ENCODE measurements around the gene PLCB4. TPM values are rescaled to one million over a fixed set of nuclear protein-coding genes. Genes with fewer than 3 reads are reported as not detected.

Gene PLCB4
- total and polyA plus RNA-seq, 2 experiments from 2014 or later = 6.5 to 16.1 TPM

DNA sequence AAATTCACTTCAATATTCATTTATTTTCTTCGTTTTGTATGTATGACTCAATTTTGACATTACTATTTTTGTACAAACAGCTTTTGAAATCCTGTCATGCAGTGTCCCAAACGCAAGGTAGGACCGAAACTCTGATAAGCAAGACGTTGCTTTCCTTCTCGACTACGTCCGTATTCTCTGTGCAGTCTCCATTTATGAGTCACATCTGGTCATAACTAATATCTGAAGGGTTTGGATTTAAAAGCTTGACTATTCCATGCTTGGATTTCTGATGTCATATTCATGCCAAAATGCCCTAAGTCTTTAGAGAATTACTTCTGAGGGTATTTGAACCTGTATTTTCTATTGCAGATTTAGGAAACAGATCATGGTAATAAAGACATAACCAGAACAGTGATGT is 407.8 kb downstream of the PLCB4 start (continued):
- no peak for TF ChIP-seq ZNF331 (CRISPR knock-in tag; IDR thresholded peaks at IDR 0.05; ENCODE audit: low read depth)

DNA sequence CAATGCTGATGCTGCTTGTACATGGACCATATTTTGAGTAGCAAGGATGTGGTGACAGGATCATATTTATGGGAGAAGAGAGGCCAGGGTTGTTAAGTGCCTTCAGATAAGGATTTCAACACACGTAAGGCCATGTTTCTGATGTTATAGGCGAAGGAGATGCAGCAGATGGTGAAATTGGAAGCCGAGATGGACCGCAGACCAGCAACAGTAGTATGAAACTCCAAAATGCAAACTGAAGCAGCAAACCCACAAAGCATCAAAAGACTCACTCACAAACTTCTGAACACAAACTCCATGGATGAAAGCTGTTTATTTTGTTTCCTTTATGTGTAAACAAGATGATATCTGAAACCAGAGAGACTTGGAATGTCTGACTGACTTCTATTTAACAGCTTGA is 409.9 kb downstream of the PLCB4 start:
- Mint-ChIP-seq H3K27ac (no peak overlapping the region), H3K9me3 (no peaks in the 10 kb centered on the region), H3K27me3 (ENCODE audit: insufficient read depth, low read depth, poor library complexity) (no peaks in the 10 kb centered on the region), H3K4me3 (no peak overlapping the region), H3K4me1 (no peaks in the 10 kb centered on the region), H3K36me3 (ENCODE audit: low read depth) (no peaks in the 10 kb centered on the region)
- Histone ChIP-seq H3K4me2 (no peak overlapping the region), H3K4me3 (no peak overlapping the region), H2AFZ (no peak overlapping the region), H3K27me3 (ENCODE audit: insufficient read depth) (no peaks in the 10 kb centered on the region), H4K20me1 (replicated peaks; ENCODE audit: insufficient read depth) (no peaks in the 10 kb centered on the region), H3F3A (replicated peaks; ENCODE audit: low read depth) (no peaks in the 10 kb centered on the region), H3K79me2 (replicated peaks; ENCODE audit: insufficient read depth) (no peaks in the 10 kb centered on the region), H3K36me3 (ENCODE audit: insufficient read depth) (no peaks in the 10 kb centered on the region), H3K9me2 (ENCODE audit: insufficient read depth) (no peaks in the 10 kb centered on the region), H3K4me1 (ENCODE audit: insufficient read depth) (no peaks in the 10 kb centered on the region), H3K27ac (ENCODE audit: low read depth) (no peak overlapping the region)
- no peak for DNase-seq (ENCODE audit: low spot score)
- TF ChIP-seq ZNF114 (CRISPR knock-in tag; IDR thresholded peaks at IDR 0.05) = no peak
- no peak for TF ChIP-seq STAT1 (IDR thresholded peaks at IDR 0.05; ENCODE audit: unreplicated experiment)
- TF ChIP-seq ZNF331 (CRISPR knock-in tag; IDR thresholded peaks at IDR 0.05; ENCODE audit: low read depth) = no peak
- TF ChIP-seq CTCF (conservative IDR thresholded peaks at IDR 0.05; ENCODE audit: low read depth in 2 of 2) = no peak
- TF ChIP-seq REST (IDR thresholded peaks at IDR 0.05; ENCODE audit: unreplicated experiment) = no peak
- TF ChIP-seq EZH2phosphoT487 (IDR thresholded peaks at IDR 0.05; ENCODE audit: unreplicated experiment) = no peak
- TF ChIP-seq, protein P1, sequence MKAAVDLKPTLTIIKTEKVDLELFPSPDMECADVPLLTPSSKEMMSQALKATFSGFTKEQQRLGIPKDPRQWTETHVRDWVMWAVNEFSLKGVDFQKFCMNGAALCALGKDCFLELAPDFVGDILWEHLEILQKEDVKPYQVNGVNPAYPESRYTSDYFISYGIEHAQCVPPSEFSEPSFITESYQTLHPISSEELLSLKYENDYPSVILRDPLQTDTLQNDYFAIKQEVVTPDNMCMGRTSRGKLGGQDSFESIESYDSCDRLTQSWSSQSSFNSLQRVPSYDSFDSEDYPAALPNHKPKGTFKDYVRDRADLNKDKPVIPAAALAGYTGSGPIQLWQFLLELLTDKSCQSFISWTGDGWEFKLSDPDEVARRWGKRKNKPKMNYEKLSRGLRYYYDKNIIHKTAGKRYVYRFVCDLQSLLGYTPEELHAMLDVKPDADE (IDR thresholded peaks at IDR 0.05) = no peak
- no peak for TF ChIP-seq CREB1 (CRISPR knock-in tag; IDR thresholded peaks at IDR 0.05; ENCODE audit: low read depth)
- TF ChIP-seq POLR2AphosphoS5 (IDR thresholded peaks at IDR 0.05; ENCODE audit: low read depth) = no peak
- no peak for TF ChIP-seq EZH2 (IDR thresholded peaks at IDR 0.05; ENCODE audit: low read depth, unreplicated experiment)
- no peak for TF ChIP-seq ZNF462 (CRISPR knock-in tag; IDR thresholded peaks at IDR 0.05)
- no peak for TF ChIP-seq NANOG (IDR thresholded peaks at IDR 0.05; ENCODE audit: borderline replicate concordance)
- no peak for TF ChIP-seq JUNB (IDR thresholded peaks at IDR 0.05; ENCODE audit: unreplicated experiment)
- no peak for ATAC-seq

Data from GM23338 (cell line).